ENCODE measurements around the gene CFAP99.

The CFAP99 gene

DNA sequence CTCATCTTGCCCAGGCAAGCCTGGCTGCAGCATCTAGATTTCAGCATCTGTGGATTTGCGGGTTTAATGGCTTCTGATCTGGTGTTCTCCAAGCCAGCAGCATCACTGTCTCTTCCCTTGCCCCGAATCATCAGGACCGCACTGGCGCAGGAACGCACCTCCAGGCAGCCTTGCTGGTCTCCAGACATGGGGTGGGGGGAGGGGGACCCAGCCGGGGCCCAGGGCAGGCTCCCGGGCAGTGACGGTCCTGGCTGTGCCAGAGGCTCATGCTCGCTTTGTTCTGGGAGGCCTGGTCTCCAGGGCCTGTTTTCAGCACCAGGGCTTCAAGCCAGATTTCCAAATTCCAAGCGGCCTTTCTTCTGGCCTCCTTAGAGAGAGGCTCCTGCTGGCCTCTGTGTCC, 4.9 kb downstream of the CFAP99 start:
- H3K4me3 ChIP-seq (replicated peaks; ENCODE audit: low read depth, low read length): no peak overlapping the region
- no peak for DNase-seq (ENCODE audit: extremely low read depth, low read depth)
- TF ChIP-seq, protein P1, sequence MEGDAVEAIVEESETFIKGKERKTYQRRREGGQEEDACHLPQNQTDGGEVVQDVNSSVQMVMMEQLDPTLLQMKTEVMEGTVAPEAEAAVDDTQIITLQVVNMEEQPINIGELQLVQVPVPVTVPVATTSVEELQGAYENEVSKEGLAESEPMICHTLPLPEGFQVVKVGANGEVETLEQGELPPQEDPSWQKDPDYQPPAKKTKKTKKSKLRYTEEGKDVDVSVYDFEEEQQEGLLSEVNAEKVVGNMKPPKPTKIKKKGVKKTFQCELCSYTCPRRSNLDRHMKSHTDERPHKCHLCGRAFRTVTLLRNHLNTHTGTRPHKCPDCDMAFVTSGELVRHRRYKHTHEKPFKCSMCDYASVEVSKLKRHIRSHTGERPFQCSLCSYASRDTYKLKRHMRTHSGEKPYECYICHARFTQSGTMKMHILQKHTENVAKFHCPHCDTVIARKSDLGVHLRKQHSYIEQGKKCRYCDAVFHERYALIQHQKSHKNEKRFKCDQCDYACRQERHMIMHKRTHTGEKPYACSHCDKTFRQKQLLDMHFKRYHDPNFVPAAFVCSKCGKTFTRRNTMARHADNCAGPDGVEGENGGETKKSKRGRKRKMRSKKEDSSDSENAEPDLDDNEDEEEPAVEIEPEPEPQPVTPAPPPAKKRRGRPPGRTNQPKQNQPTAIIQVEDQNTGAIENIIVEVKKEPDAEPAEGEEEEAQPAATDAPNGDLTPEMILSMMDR (IDR thresholded peaks at IDR 0.05; ENCODE audit: low read depth, low read length, missing control alignments): no peak

DNA sequence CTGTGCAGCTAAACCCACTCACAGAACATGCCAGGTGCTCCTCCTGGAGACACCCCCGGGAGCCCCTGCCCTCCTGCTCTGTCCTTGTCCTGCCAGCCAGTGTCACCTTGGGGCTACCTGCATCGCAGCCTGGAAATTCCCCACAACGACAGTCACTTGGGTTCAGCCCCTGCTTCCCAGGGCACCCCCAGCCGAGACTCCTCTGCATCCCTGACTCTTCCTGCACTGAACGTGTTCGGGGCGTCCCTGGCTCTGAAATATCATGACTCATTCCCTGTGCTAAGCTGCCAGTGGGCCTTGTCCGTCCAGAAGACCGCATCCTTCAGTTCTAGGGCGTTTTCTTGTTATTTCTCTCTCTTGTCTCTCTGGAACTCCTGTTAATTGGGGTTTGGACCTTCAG, 5.8 kb downstream of the CFAP99 start:
- DNase-seq (ENCODE audit: extremely low read depth, low read depth): no peak
- TF ChIP-seq, protein P1 (IDR thresholded peaks at IDR 0.05; ENCODE audit: low read depth, low read length, missing control alignments): no peak
- no peak overlapping the region for H3K4me3 ChIP-seq (replicated peaks; ENCODE audit: low read depth, low read length)

GRCh38 chr4:2425386-2426068, 6.8 kb downstream of the CFAP99 start:
- TF ChIP-seq, protein P1 (IDR thresholded peaks at IDR 0.05; ENCODE audit: low read depth, low read length, missing control alignments): no peak
- DNase-seq (ENCODE audit: extremely low read depth, low read depth): no peak
- no peak overlapping the region for H3K4me3 ChIP-seq (replicated peaks; ENCODE audit: low read depth, low read length)

DNA sequence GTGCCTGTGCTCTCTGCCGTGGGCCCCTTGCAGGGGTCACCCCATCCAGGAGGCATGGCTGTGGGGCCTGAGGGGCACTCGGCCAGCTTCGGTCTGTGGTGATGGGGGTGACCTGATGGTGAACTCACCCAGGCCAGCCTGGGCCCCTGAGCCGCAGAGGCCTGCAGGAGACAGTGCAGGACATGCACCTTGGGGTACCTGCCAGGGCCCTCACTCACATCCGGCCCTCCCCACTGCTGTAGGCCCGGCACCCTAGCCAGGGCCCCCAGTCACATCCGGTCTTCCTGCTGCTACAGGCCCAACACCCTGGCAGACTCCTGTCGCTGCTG, 7.3 kb downstream of the CFAP99 start:
- DNase-seq (ENCODE audit: extremely low read depth, low read depth): no peak
- H3K4me3 ChIP-seq (replicated peaks; ENCODE audit: low read depth, low read length): no peak overlapping the region
- TF ChIP-seq, protein P1 (IDR thresholded peaks at IDR 0.05; ENCODE audit: low read depth, low read length, missing control alignments): no peak

GRCh38 chr4:2426711-2427275, 8.0 kb downstream of the CFAP99 start:
- no peak overlapping the region for H3K4me3 ChIP-seq (replicated peaks; ENCODE audit: low read depth, low read length)
- no peak for DNase-seq (ENCODE audit: extremely low read depth, low read depth)
- TF ChIP-seq, protein P1 (IDR thresholded peaks at IDR 0.05; ENCODE audit: low read depth, low read length, missing control alignments): no peak

- DNase-seq (ENCODE audit: extremely low read depth, low read depth): no peak
- TF ChIP-seq, protein P1 (IDR thresholded peaks at IDR 0.05; ENCODE audit: low read depth, low read length, missing control alignments): no peak
- no peak overlapping the region for H3K4me3 ChIP-seq (replicated peaks; ENCODE audit: low read depth, low read length)
Observed at GRCh38 chr4:2427383-2428334, 8.9 kb downstream of the CFAP99 start.

Data from HFF-Myc (cell line).